Measurements from ENCODE around the gene NUDT13. TPM values are rescaled to one million over a fixed set of nuclear protein-coding genes. Genes with fewer than 3 reads are reported as not detected.
"Not testable (repeated sequence)": the region's sequence is repeated elsewhere in the genome, so short reads cannot be mapped to it uniquely, and the experiment has no call there.

Gene NUDT13
- polyA plus RNA-seq, 3 donors = 4.8 to 7.2 (median 5.1) TPM

- DNase-seq (ENCODE audit: extremely low read depth in 1 of 11, low read depth in 9 of 11, low spot score in 4 of 11) = not testable (repeated sequence)
Measured at GRCh38 chr10:73150633-73151413, 40.6 kb downstream of the NUDT13 start.

GRCh38 chr10:73152009-73152408 is 41.8 kb downstream of the NUDT13 start:
- no peak for DNase-seq (ENCODE audit: extremely low read depth in 1 of 11, low read depth in 9 of 11, low spot score in 4 of 11)

GRCh38 chr10:73156054-73156453 is 45.8 kb downstream of the NUDT13 start:
- no peak for DNase-seq (ENCODE audit: extremely low read depth in 1 of 11, low read depth in 9 of 11, low spot score in 4 of 11)

- DNase-seq (ENCODE audit: extremely low read depth in 1 of 11, low read depth in 9 of 11, low spot score in 4 of 11) = peak in 9 of 11 donors; percentile 19 to 50 (median 31)
Measured at GRCh38 chr10:73159038-73159648, 48.9 kb downstream of the NUDT13 start.

GRCh38 chr10:73161079-73161478 is 50.8 kb downstream of the NUDT13 start:
- no peak for DNase-seq (ENCODE audit: extremely low read depth in 1 of 11, low read depth in 9 of 11, low spot score in 4 of 11)

GRCh38 chr10:73161662-73162061 is 51.4 kb downstream of the NUDT13 start:
- DNase-seq (ENCODE audit: extremely low read depth in 1 of 11, low read depth in 9 of 11, low spot score in 4 of 11) = no peak

GRCh38 chr10:73163096-73163495 is 52.8 kb downstream of the NUDT13 start:
- no peak for DNase-seq (ENCODE audit: extremely low read depth in 1 of 11, low read depth in 9 of 11, low spot score in 4 of 11)

- no peak for DNase-seq (ENCODE audit: extremely low read depth in 1 of 11, low read depth in 9 of 11, low spot score in 4 of 11)
Measured at GRCh38 chr10:73166972-73167371, 56.7 kb downstream of the NUDT13 start.

- peak in 2 of 11 donors; percentile 1 to 3 for DNase-seq (ENCODE audit: extremely low read depth in 1 of 11, low read depth in 9 of 11, low spot score in 4 of 11)
Measured at GRCh38 chr10:73167458-73167782, 57.2 kb downstream of the NUDT13 start.

- DNase-seq (ENCODE audit: extremely low read depth in 1 of 11, low read depth in 9 of 11, low spot score in 4 of 11) = peak; percentile 89 to 97 (median 94)
Measured at GRCh38 chr10:73167783-73168464, 57.7 kb downstream of the NUDT13 start, which contains the start of the genes ECD and FAM149B1. ECD (minus strand) TSS chr10:73168008; CDS start chr10:73163937, 4,071 bp downstream. FAM149B1 (plus strand) TSS chr10:73168119; CDS start chr10:73168340, 221 bp downstream.

- DNase-seq (ENCODE audit: extremely low read depth in 1 of 11, low read depth in 9 of 11, low spot score in 4 of 11) = peak in 3 of 11 donors; percentile 23 to 49 (median 44)
Measured at GRCh38 chr10:73168465-73168803, 58.2 kb downstream of the NUDT13 start.

GRCh38 chr10:73169320-73169719 is 59.1 kb downstream of the NUDT13 start:
- no peak for DNase-seq (ENCODE audit: extremely low read depth in 1 of 11, low read depth in 9 of 11, low spot score in 4 of 11)

- no peak for DNase-seq (ENCODE audit: extremely low read depth in 1 of 11, low read depth in 9 of 11, low spot score in 4 of 11)
Measured at GRCh38 chr10:73172867-73173266, 62.6 kb downstream of the NUDT13 start.

GRCh38 chr10:73174148-73174925 is 64.1 kb downstream of the NUDT13 start:
- no peak for DNase-seq (ENCODE audit: extremely low read depth in 1 of 11, low read depth in 9 of 11, low spot score in 4 of 11)

Other genes starting within 250 kb of the NUDT13 start
- 1 to 10 TPM; 2.8 to 4.5 (median 4.4) TPM for gene OIT3, start 216.7 kb upstream of the NUDT13 start, polyA plus RNA-seq (ENCODE audit: insufficient read length in 3 of 3)
- gene PLA2G12B, start 155.6 kb upstream of the NUDT13 start, polyA plus RNA-seq (ENCODE audit: insufficient read length in 3 of 3) = 10 to 100 TPM in 2 of 3 donors, 1 to 10 TPM in 1; 8.8 to 11.5 (median 10.2) TPM
- 100 to 1,000 TPM in 1 of 3 donors, 10 to 100 TPM in 2; 79.8 to 113 (median 98.8) TPM for gene P4HA1, start 13.6 kb upstream of the NUDT13 start, polyA plus RNA-seq (ENCODE audit: insufficient read length in 3 of 3)
- gene ECD, start 57.6 kb downstream of the NUDT13 start, polyA plus RNA-seq (ENCODE audit: insufficient read length in 3 of 3) = 10 to 100 TPM; 35.0 to 40.3 (median 40.2) TPM
- 10 to 100 TPM; 38.4 to 51.2 (median 46.4) TPM for gene FAM149B1, start 57.7 kb downstream of the NUDT13 start, polyA plus RNA-seq (ENCODE audit: insufficient read length in 3 of 3)
- 10 to 100 TPM; 31.0 to 36.6 (median 31.3) TPM for gene DNAJC9, start 136.8 kb downstream of the NUDT13 start, polyA plus RNA-seq (ENCODE audit: insufficient read length in 3 of 3)
- 10 to 100 TPM; 76.4 to 92.9 (median 83.2) TPM for gene MRPS16, start 142.2 kb downstream of the NUDT13 start, polyA plus RNA-seq (ENCODE audit: insufficient read length in 3 of 3)
- gene CFAP70, start 248.4 kb downstream of the NUDT13 start, polyA plus RNA-seq (ENCODE audit: insufficient read length in 3 of 3) = 10 to 100 TPM; 11.9 to 22.8 (median 16.7) TPM